Activated T-cell treated with anti-CD3 and anti-CD28 coated beads, Interleukin-2, amount 50 U/mL, for 72 hours (primary cell): ENCODE results near the gene DNM1L. TPM values are rescaled to one million over a fixed set of nuclear protein-coding genes. Genes with fewer than 3 reads are reported as not detected.
"Not testable (repeated sequence)": the region's sequence is repeated elsewhere in the genome, so short reads cannot be mapped to it uniquely, and the experiment has no call there.

ENCODE experiments used
- ATAC-seq, 2 donors: fragments of 150-1000 bp; cut with Tn5 transposase; replicated peaks in 1 of 2; 2 replicates each; pipeline ENCODE4 v1.10.0; 2021; ENCODE audit warnings: moderate library complexity in 2 of 2, mild to moderate bottlenecking in 1 of 2
- DNase-seq, 2 donors: peaks; one replicate each; pipeline ENCODE4 v3.0.0; 2021 to 2022; ENCODE audit warnings: mixed read lengths in 1 of 2
- H3K27ac Mint-ChIP-seq: one replicate; pipeline ENCODE4 v1.8.0; 2022; ENCODE audit warnings: mild to moderate bottlenecking, moderate library complexity, mixed read lengths
- H3K27me3 Mint-ChIP-seq: one replicate; pipeline ENCODE4 v1.8.0; 2022; ENCODE audit warnings: low read depth, mixed read lengths
- H3K36me3 Mint-ChIP-seq, 2 donors: one replicate each; pipeline ENCODE4 v1.8.0; 2022; ENCODE audit warnings: mixed read lengths in 2 of 2, mild to moderate bottlenecking in 1 of 2; ENCODE audit not compliant: insufficient read depth in 2 of 2
- H3K4me1 Mint-ChIP-seq: one replicate; pipeline ENCODE4 v1.8.0; 2022; ENCODE audit warnings: low read depth, mixed read lengths
- H3K4me3 Mint-ChIP-seq, 2 donors: one replicate each; pipeline ENCODE4 v1.8.0; 2022; ENCODE audit warnings: mild to moderate bottlenecking in 2 of 2, mixed read lengths in 2 of 2, moderate library complexity in 2 of 2
- H3K9me3 Mint-ChIP-seq, 2 donors: one replicate each; pipeline ENCODE4 v1.8.0; 2022; ENCODE audit warnings: mixed read lengths in 2 of 2
- total RNA-seq, 2 donors: library from RNA; stranded (reverse); gene quantifications; one replicate each; pipeline ENCODE4 v1.2.3, GENCODE V29; 2022

DNM1L gene
- total RNA-seq, 2 donors from 2014 or later, result 60.0 to 60.3 TPM

- Mint-ChIP-seq H3K9me3 (peaks cover 3 to 4% of the 10 kb centered on the region in 2 donors), H3K4me3 (no peak overlapping the region), H3K36me3 (peaks cover 4 to 8% of the 10 kb centered on the region in 2 donors), H3K4me1 (no peaks in the 10 kb centered on the region), H3K27me3 (no peaks in the 10 kb centered on the region), H3K27ac (no peak overlapping the region)
- ATAC-seq (peak in 1 of 2 donors; percentile 43), DNase-seq (peak; percentile 12 to 21)
Observed at GRCh38 chr12:32671930-32672780, 6.9 kb upstream of the DNM1L start.

GRCh38 chr12:32679920-32680237 lies 778 bp downstream of the DNM1L start:
- no peaks in the 10 kb centered on the region for H3K9me3 Mint-ChIP-seq
- H3K36me3 Mint-ChIP-seq, result peaks cover 0 to under 1% of the 10 kb centered on the region in 2 donors
- H3K4me1 Mint-ChIP-seq, result peaks cover 28% of the 10 kb centered on the region
- DNase-seq (no peak), ATAC-seq (no peak)
- peak overlapping the region; percentile 90 to 96 for H3K4me3 Mint-ChIP-seq
- H3K27me3 Mint-ChIP-seq, result no peaks in the 10 kb centered on the region
- peak overlapping the region; percentile 96 for H3K27ac Mint-ChIP-seq

- Mint-ChIP-seq H3K36me3 (peaks cover 0 to 6% of the 10 kb centered on the region in 2 donors), H3K4me1 (peaks cover 28% of the 10 kb centered on the region), H3K27ac (peak overlapping the region; percentile 96), H3K9me3 (no peaks in the 10 kb centered on the region), H3K4me3 (peak overlapping the region; percentile 90 to 96), H3K27me3 (no peaks in the 10 kb centered on the region)
- no peak for ATAC-seq
- no peak for DNase-seq
Observed at GRCh38 chr12:32680787-32681186, 1.7 kb downstream of the DNM1L start.

- Mint-ChIP-seq H3K9me3 (no peaks in the 10 kb centered on the region), H3K27ac (no peak overlapping the region), H3K27me3 (no peaks in the 10 kb centered on the region), H3K4me1 (peaks cover 30% of the 10 kb centered on the region), H3K4me3 (peak overlapping the region; percentile 32 to 96), H3K36me3 (peaks cover 0 to 7% of the 10 kb centered on the region in 2 donors)
- DNase-seq (no peak), ATAC-seq (no peak)
Observed at GRCh38 chr12:32681272-32681671, 2.2 kb downstream of the DNM1L start.

- H3K27me3 Mint-ChIP-seq, result no peaks in the 10 kb centered on the region
- H3K36me3 Mint-ChIP-seq, result peaks cover 2 to 11% of the 10 kb centered on the region in 2 donors
- DNase-seq (no peak), ATAC-seq (peak in 1 of 2 donors; percentile 62)
- H3K4me1 Mint-ChIP-seq, result peaks cover 34% of the 10 kb centered on the region
- H3K27ac Mint-ChIP-seq, result peak overlapping the region; percentile 68
- H3K9me3 Mint-ChIP-seq, result no peaks in the 10 kb centered on the region
- no peak overlapping the region for H3K4me3 Mint-ChIP-seq
Observed at GRCh38 chr12:32686340-32686739, 7.2 kb downstream of the DNM1L start.

DNA sequence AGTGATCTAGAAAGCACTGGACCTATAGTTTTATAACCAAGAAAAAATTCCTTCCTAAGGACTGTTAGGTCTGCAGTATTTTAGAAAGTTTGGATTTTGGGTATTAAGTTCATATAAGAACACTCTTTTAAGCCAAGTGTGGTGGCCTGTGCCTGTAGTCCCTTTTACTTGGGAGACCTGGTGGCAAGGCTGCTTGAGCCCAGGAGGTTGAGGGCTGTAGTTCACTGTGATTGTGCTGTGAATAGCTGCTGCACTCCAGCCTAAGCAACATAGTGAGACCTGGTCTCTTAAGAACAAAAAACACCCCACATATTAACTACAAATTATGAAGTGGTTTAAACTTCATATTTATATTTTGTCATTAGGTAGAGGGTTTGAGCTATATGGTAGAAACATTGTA lies 9.7 kb downstream of the DNM1L start:
- peaks cover 43% of the 10 kb centered on the region for H3K4me1 Mint-ChIP-seq
- H3K27ac Mint-ChIP-seq, result peak overlapping the region; percentile 36
- ATAC-seq (no peak), DNase-seq (no peak)
- no peaks in the 10 kb centered on the region for H3K27me3 Mint-ChIP-seq
- peak overlapping the region in 1 of 2 donors; percentile 34 for H3K4me3 Mint-ChIP-seq
- H3K9me3 Mint-ChIP-seq, result no peaks in the 10 kb centered on the region
- peaks cover 2 to 11% of the 10 kb centered on the region in 2 donors for H3K36me3 Mint-ChIP-seq

DNA sequence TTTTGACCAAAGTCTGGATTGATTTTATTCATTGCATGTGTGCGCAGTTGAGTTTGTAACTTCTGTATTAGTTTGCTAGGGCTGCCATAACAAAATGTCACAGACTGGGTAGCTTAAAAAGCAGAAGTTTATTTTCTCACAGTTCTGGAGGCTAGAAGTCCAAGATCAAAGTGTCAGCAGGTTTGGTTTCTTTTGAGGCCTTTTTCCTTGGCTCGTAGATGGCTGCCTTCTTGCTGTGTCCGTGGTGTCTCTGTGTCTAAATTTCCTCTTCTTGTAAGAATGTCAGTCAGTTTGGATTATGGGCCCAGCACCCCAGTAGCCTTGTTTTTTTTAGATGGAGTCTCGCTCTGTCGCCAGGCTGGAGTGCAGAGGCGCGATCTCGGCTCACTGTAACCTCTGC lies 11.8 kb downstream of the DNM1L start:
- Mint-ChIP-seq H3K4me3 (no peak overlapping the region), H3K27ac (no peak overlapping the region), H3K36me3 (peaks cover 3 to 19% of the 10 kb centered on the region in 2 donors), H3K9me3 (no peaks in the 10 kb centered on the region), H3K4me1 (peaks cover 52% of the 10 kb centered on the region), H3K27me3 (no peaks in the 10 kb centered on the region)
- ATAC-seq, result no peak
- DNase-seq, result no peak

DNA sequence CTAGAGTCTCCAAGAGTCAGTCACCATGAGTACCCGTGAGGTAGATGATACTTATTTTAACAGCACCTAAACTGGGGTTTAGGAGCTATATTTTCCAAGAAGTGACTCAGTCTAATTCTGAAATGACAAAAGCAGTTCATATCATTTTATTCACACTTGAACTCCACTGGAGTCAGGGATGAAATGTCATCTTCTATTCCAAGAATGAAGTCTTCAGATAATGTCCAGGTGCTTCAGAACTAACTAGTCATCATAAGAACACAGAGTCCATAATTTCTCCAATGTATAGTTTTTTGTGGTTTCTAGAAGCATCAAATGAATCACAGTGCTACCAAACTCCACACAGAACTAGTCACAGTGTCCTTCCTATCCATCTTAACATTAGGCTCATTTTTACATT lies 13.3 kb downstream of the DNM1L start:
- peaks cover 46% of the 10 kb centered on the region for H3K4me1 Mint-ChIP-seq
- H3K27me3 Mint-ChIP-seq, result no peaks in the 10 kb centered on the region
- ATAC-seq, result peak; percentile 56 to 76
- no peak overlapping the region for H3K4me3 Mint-ChIP-seq
- no peaks in the 10 kb centered on the region for H3K9me3 Mint-ChIP-seq
- no peak for DNase-seq
- no peak overlapping the region for H3K27ac Mint-ChIP-seq
- peaks cover 2 to 17% of the 10 kb centered on the region in 2 donors for H3K36me3 Mint-ChIP-seq

DNA sequence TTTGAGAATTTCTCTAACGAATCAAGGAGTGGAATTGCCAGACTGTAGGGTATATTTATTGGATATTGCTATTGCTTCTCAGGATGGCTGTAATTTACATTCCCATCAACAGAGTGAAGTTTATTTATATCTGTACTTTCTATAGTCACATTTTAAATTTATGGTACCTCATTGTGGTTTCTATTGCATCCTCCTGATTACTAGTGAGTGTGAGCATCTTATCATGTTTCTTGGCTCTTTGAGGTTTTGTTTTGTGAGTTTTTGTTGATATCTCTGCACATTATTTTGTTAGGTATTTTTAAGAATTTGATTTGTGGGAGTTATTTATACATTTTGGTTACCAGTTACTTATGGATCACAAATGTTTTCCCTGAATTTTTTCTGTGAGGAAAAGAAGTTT lies 13.9 kb downstream of the DNM1L start:
- Mint-ChIP-seq H3K36me3 (peaks cover 2 to 17% of the 10 kb centered on the region in 2 donors), H3K27ac (no peak overlapping the region), H3K4me1 (peaks cover 45% of the 10 kb centered on the region), H3K9me3 (no peaks in the 10 kb centered on the region), H3K4me3 (no peak overlapping the region), H3K27me3 (no peaks in the 10 kb centered on the region)
- ATAC-seq (no peak), DNase-seq (no peak)

DNA sequence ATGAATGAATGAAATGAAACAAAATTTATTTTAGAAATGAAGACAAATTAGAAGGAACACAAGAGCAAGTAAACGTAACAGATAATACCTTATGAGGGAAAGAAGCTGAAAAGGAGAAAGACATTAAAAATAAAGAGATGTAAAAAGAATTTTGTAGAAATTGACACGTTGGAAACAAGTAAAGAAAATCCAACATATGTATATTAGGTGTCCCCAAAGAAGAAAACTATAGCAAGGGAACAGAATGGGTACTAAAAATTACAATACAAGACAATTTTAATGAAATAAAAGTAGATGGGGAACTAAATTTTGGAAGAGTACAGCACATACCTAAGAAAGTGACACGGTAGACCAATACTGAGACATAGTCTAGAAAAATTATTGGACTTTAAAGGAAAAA lies 16.7 kb downstream of the DNM1L start:
- ATAC-seq (no peak), DNase-seq (no peak)
- no peaks in the 10 kb centered on the region for H3K9me3 Mint-ChIP-seq
- H3K4me3 Mint-ChIP-seq, result no peak overlapping the region
- H3K4me1 Mint-ChIP-seq, result peaks cover 36% of the 10 kb centered on the region
- H3K36me3 Mint-ChIP-seq, result peaks cover 2 to 16% of the 10 kb centered on the region in 2 donors
- H3K27ac Mint-ChIP-seq, result peak overlapping the region; percentile 60
- no peaks in the 10 kb centered on the region for H3K27me3 Mint-ChIP-seq

DNA sequence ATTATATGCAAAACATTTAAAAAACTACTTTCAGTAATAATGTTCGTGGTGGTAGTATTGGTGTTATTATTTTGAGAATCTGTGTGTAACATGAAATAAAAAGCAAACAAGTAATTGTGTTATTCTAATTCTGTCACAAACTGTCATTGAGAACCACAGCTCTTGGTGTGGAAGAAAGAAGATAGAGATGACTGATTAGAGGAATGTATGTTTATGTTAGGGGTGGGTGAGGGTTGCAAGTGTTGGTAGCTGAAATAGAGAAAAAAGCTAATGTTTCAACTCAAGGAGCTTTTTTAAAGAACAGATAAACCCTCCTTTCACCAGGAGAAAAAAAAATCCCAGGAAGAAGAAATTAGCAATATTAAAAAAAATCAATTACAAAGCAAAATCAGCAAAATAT lies 18.3 kb downstream of the DNM1L start:
- peaks cover 24% of the 10 kb centered on the region for H3K4me1 Mint-ChIP-seq
- no peaks in the 10 kb centered on the region for H3K9me3 Mint-ChIP-seq
- peaks cover 2 to 16% of the 10 kb centered on the region in 2 donors for H3K36me3 Mint-ChIP-seq
- no peak overlapping the region for H3K4me3 Mint-ChIP-seq
- ATAC-seq (no peak), DNase-seq (no peak)
- H3K27me3 Mint-ChIP-seq, result no peaks in the 10 kb centered on the region
- no peak overlapping the region for H3K27ac Mint-ChIP-seq

GRCh38 chr12:32698285-32698684 lies 19.2 kb downstream of the DNM1L start:
- no peak overlapping the region for H3K27ac Mint-ChIP-seq
- peaks cover 2 to 16% of the 10 kb centered on the region in 2 donors for H3K36me3 Mint-ChIP-seq
- DNase-seq (no peak), ATAC-seq (no peak)
- no peaks in the 10 kb centered on the region for H3K9me3 Mint-ChIP-seq
- no peaks in the 10 kb centered on the region for H3K27me3 Mint-ChIP-seq
- peaks cover 16% of the 10 kb centered on the region for H3K4me1 Mint-ChIP-seq
- no peak overlapping the region for H3K4me3 Mint-ChIP-seq

DNA sequence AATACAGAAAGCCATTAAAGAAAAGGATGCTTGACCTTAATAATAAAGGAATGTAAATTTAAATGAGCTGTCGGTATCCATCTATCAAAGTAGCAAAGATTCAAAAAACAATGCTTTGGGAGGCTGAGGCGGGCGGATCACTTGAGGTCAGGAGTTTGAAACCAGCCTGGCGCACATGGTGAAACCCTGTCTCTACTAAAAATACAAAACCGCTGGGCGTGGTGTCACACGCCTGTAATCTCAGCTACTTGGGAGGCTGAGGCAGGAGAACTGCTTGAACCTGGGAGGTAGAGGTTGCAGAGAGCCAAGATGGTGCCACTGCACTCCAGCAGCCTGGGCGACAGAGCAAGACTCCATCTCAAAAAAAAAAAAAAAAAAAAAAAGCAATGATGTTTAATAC lies 20.3 kb downstream of the DNM1L start:
- H3K4me3 Mint-ChIP-seq, H3K27ac Mint-ChIP-seq, H3K9me3 Mint-ChIP-seq, ATAC-seq, DNase-seq, H3K4me1 Mint-ChIP-seq, H3K27me3 Mint-ChIP-seq: not testable (repeated sequence)
- peaks cover 2 to 10% of the 10 kb centered on the region in 2 donors for H3K36me3 Mint-ChIP-seq

- Mint-ChIP-seq H3K4me1 (peaks cover 7% of the 10 kb centered on the region), H3K36me3 (no peaks in the 10 kb centered on the region), H3K9me3 (no peaks in the 10 kb centered on the region), H3K27me3 (no peaks in the 10 kb centered on the region), H3K27ac (no peak overlapping the region), H3K4me3 (no peak overlapping the region)
- ATAC-seq (no peak), DNase-seq (no peak)
Observed at GRCh38 chr12:32702473-32702872, 23.4 kb downstream of the DNM1L start.
